ENCODE measurements around the gene COL6A6.
A peak's percentile ranks its signal among the peaks of the same experiment; 100 is the strongest.
"Not testable (repeated sequence)": the region's sequence is repeated elsewhere in the genome, so short reads cannot be mapped to it uniquely, and the experiment has no call there.

Gene COL6A6

GRCh38 chr3:130539005-130539404, 22.0 kb downstream of the COL6A6 start:
- peak; percentile 60 for DNase-seq

GRCh38 chr3:130543322-130543721, 26.3 kb downstream of the COL6A6 start:
- DNase-seq: no peak

GRCh38 chr3:130546920-130547679, 30.1 kb downstream of the COL6A6 start:
- DNase-seq: no peak

GRCh38 chr3:130547680-130548065, 30.7 kb downstream of the COL6A6 start:
- DNase-seq: not testable (repeated sequence)

- no peak for DNase-seq
Measured at GRCh38 chr3:130548356-130548755, 31.4 kb downstream of the COL6A6 start.

GRCh38 chr3:130557336-130558035, 40.5 kb downstream of the COL6A6 start:
- DNase-seq: no peak

GRCh38 chr3:130558366-130558765, 41.4 kb downstream of the COL6A6 start:
- no peak for DNase-seq

GRCh38 chr3:130565224-130565623, 48.2 kb downstream of the COL6A6 start:
- DNase-seq: no peak

All from NCI-H1105 treated with DMSO at 0.1 percent for 48 hours (cell line).